Measurements from ENCODE around the gene EPHB3. TPM values are rescaled to one million over a fixed set of nuclear protein-coding genes. Genes with fewer than 3 reads are reported as not detected.
A peak's percentile ranks its signal among the peaks of the same experiment; 100 is the strongest.

EPHB3 gene
- polyA plus RNA-seq, 3 donors: 0.71 to 1.2 (median 0.80) TPM

GRCh38 chr3:184546252-184546651 is 15.3 kb upstream of the EPHB3 start:
- Histone ChIP-seq H3K4me2 (replicated peaks; ENCODE audit: extremely low read depth, low read length, poor library complexity, severe bottlenecking) (peak overlapping the region; percentile 16), H2AFZ (ENCODE audit: insufficient read depth, low read depth, low read length, poor library complexity, severe bottlenecking) (no peak overlapping the region), H3K27me3 (ENCODE audit: control insufficient read depth in 2 of 2, insufficient read depth in 2 of 2, low read length in 2 of 2) (peaks cover 0 to 4% of the 10 kb centered on the region in 2 donors), H3K36me3 (replicated peaks in 1 of 2; ENCODE audit: control insufficient read depth in 1 of 2, insufficient read depth in 2 of 2, low read length in 2 of 2) (no peaks in the 10 kb centered on the region), H3K27ac (ENCODE audit: low read depth in 1 of 2, low read length in 2 of 2) (peak overlapping the region; percentile 15 to 22), H4K20me1 (ENCODE audit: insufficient read depth, low read length) (no peaks in the 10 kb centered on the region), H3K9me3 (replicated peaks in 1 of 2; ENCODE audit: control insufficient read depth in 1 of 2, insufficient read depth in 1 of 2, low read length in 2 of 2) (no peaks in the 10 kb centered on the region), H3K4me1 (ENCODE audit: control insufficient read depth in 1 of 2, insufficient read depth in 2 of 2, low read length in 2 of 2) (peaks cover 32 to 45% of the 10 kb centered on the region in 2 donors), H3K9ac (ENCODE audit: insufficient read depth, low read length, poor library complexity, severe bottlenecking) (no peak overlapping the region), H3K4me3 (replicated peaks in 1 of 3; ENCODE audit: low read depth in 2 of 3, low read length in 3 of 3) (no peak overlapping the region), H3K79me2 (ENCODE audit: insufficient read depth, low read length) (no peaks in the 10 kb centered on the region)
- peak; percentile 78 to 85 (median 85) for DNase-seq
- no peak for TF ChIP-seq CTCF (IDR thresholded peaks at IDR 0.05)
- 0% methylated on average over 4 of the region's 7 CpGs for WGBS (ENCODE audit: insufficient coverage)
- Mint-ChIP-seq H3K27ac (peak overlapping the region; percentile 32 to 85 (median 78)), H3K4me3 (peak overlapping the region in 1 of 2 donors; percentile 60), H3K27me3 (ENCODE audit: low read depth in 3 of 3) (peaks cover 5 to 24% (median 16%) of the 10 kb centered on the region in 3 donors), H3K36me3 (no peaks in the 10 kb centered on the region), H3K9me3 (no peaks in the 10 kb centered on the region), H3K4me1 (peaks cover 37% of the 10 kb centered on the region)
- intact Hi-C loops (cut with micrococcal nuclease): loop anchor here in 1 of 2 donors (2.0 kb wide), 1 partner anchor 127 kb away; no protein-coding TSS in a partner anchor

- peaks cover 4 to 9% (median 8%) of the 10 kb centered on the region in 3 donors for H3K27me3 Mint-ChIP-seq (ENCODE audit: low read depth in 3 of 3)
- intact Hi-C loops (cut with micrococcal nuclease): no loop called here
Measured at GRCh38 chr3:184549796-184550577, 11.6 kb upstream of the EPHB3 start.

More at GRCh38 chr3:184549796-184550577, 11.6 kb upstream of the EPHB3 start:
- Mint-ChIP-seq H3K4me3 (no peak overlapping the region), H3K4me1 (peaks cover 30% of the 10 kb centered on the region), H3K9me3 (no peaks in the 10 kb centered on the region), H3K27ac (no peak overlapping the region), H3K36me3 (no peaks in the 10 kb centered on the region)
- H3K4me1 ChIP-seq (ENCODE audit: control insufficient read depth in 1 of 2, insufficient read depth in 2 of 2, low read length in 2 of 2): peaks cover 27 to 36% of the 10 kb centered on the region in 2 donors
- H4K20me1 ChIP-seq (ENCODE audit: insufficient read depth, low read length): no peaks in the 10 kb centered on the region
- no peak overlapping the region for H3K4me3 ChIP-seq (replicated peaks in 1 of 3; ENCODE audit: low read depth in 2 of 3, low read length in 3 of 3)
- no peaks in the 10 kb centered on the region for H3K27me3 ChIP-seq (ENCODE audit: control insufficient read depth in 2 of 2, insufficient read depth in 2 of 2, low read length in 2 of 2)
- no peaks in the 10 kb centered on the region for H3K36me3 ChIP-seq (replicated peaks in 1 of 2; ENCODE audit: control insufficient read depth in 1 of 2, insufficient read depth in 2 of 2, low read length in 2 of 2)
- no peak overlapping the region for H2AFZ ChIP-seq (ENCODE audit: insufficient read depth, low read depth, low read length, poor library complexity, severe bottlenecking)
- H3K27ac ChIP-seq (ENCODE audit: low read depth in 1 of 2, low read length in 2 of 2): no peak overlapping the region
- no peak for TF ChIP-seq CTCF (IDR thresholded peaks at IDR 0.05)
- no peak overlapping the region for H3K9ac ChIP-seq (ENCODE audit: insufficient read depth, low read length, poor library complexity, severe bottlenecking)
- DNase-seq: no peak
- no peaks in the 10 kb centered on the region for H3K9me3 ChIP-seq (replicated peaks in 1 of 2; ENCODE audit: control insufficient read depth in 1 of 2, insufficient read depth in 1 of 2, low read length in 2 of 2)
- H3K79me2 ChIP-seq (ENCODE audit: insufficient read depth, low read length): no peaks in the 10 kb centered on the region
- 97% methylated on average over 12 of the region's 15 CpGs for WGBS (ENCODE audit: insufficient coverage)
- no peak overlapping the region for H3K4me2 ChIP-seq (replicated peaks; ENCODE audit: extremely low read depth, low read length, poor library complexity, severe bottlenecking)
